Epithelial cell of proximal tubule (primary cell): ENCODE data around the gene NPAT. TPM values are rescaled to one million over a fixed set of nuclear protein-coding genes. Genes with fewer than 3 reads are reported as not detected.

Experiments used
- DNase-seq: peaks from one replicate; pipeline ENCODE4 v3.0.0-alpha.2; 2011; ENCODE audit warnings: low read depth
- H3K4me3 ChIP-seq: 2 replicates; pipeline ENCODE4 v1.5.1; 2011; ENCODE audit warnings: low read depth, mild to moderate bottlenecking, low read length
- total RNA-seq: library from RNA; depleted of rRNA; stranded (reverse); fragments of >200 nt; gene quantifications from 2 replicates; pipeline ENCODE4 v1.2.3, GENCODE V29; 2015
- TF ChIP-seq, protein P1 (sequence below): conservative IDR thresholded peaks from 2 replicates; pipeline ENCODE4 v1.5.1; 2012; ENCODE audit warnings: low read depth, mild to moderate bottlenecking, low read length

The NPAT gene
- total RNA-seq, 1 donor from 2014 or later, result 9.6 TPM

- TF ChIP-seq, protein P1, sequence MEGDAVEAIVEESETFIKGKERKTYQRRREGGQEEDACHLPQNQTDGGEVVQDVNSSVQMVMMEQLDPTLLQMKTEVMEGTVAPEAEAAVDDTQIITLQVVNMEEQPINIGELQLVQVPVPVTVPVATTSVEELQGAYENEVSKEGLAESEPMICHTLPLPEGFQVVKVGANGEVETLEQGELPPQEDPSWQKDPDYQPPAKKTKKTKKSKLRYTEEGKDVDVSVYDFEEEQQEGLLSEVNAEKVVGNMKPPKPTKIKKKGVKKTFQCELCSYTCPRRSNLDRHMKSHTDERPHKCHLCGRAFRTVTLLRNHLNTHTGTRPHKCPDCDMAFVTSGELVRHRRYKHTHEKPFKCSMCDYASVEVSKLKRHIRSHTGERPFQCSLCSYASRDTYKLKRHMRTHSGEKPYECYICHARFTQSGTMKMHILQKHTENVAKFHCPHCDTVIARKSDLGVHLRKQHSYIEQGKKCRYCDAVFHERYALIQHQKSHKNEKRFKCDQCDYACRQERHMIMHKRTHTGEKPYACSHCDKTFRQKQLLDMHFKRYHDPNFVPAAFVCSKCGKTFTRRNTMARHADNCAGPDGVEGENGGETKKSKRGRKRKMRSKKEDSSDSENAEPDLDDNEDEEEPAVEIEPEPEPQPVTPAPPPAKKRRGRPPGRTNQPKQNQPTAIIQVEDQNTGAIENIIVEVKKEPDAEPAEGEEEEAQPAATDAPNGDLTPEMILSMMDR, result no peak
- no peak overlapping the region for H3K4me3 ChIP-seq
- peak; percentile 50 for DNase-seq
Observed at GRCh38 chr11:108199446-108200321, 22.8 kb downstream of the NPAT start.

DNA sequence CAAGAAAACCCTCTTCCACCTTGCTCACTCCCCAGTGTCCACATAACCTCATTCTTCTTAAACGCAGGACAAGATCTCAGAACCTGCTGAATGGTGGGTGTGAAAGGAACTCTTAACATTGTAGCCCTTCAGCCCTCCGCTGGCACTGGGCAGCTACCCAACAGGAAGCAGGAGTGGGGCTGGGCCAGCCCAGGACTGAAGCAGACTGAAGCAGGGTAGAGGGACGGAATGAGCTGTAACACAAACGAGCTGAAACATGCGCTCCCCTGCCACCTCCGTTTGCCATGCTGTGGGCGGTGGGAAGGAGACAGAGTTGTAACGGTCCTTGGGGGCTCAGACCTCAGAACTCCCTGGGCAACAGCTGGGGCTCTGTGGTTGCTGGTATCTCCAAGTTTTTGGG lies 23.6 kb downstream of the NPAT start:
- no peak for DNase-seq
- TF ChIP-seq, protein P1, result no peak
- H3K4me3 ChIP-seq, result no peak overlapping the region

GRCh38 chr11:108197351-108197750 lies 25.1 kb downstream of the NPAT start:
- no peak for DNase-seq
- H3K4me3 ChIP-seq, result no peak overlapping the region
- TF ChIP-seq, protein P1, result no peak

- H3K4me3 ChIP-seq, result no peak overlapping the region
- no peak for DNase-seq
- TF ChIP-seq, protein P1, result no peak
Observed at GRCh38 chr11:108196901-108197300, 25.5 kb downstream of the NPAT start.

DNA sequence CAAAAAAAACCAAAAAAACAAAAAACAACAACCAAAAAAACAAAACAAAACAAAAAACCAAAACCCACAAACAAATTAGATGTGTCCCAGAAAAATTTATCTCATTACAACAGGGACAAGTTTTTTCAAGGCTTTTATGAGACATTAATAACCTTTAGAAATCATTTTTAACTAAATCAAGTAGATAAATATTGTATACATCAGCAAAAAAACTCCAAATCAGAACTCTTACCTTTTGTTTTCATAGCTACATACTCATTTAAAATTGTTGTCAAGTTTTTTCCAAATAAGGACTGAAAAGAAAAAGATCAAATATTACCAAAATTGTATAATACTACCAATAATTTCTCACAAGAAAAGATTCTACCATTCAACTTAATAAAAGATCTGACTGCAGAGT lies 28.7 kb downstream of the NPAT start:
- TF ChIP-seq, protein P1, result no peak
- no peak overlapping the region for H3K4me3 ChIP-seq
- no peak for DNase-seq

DNA sequence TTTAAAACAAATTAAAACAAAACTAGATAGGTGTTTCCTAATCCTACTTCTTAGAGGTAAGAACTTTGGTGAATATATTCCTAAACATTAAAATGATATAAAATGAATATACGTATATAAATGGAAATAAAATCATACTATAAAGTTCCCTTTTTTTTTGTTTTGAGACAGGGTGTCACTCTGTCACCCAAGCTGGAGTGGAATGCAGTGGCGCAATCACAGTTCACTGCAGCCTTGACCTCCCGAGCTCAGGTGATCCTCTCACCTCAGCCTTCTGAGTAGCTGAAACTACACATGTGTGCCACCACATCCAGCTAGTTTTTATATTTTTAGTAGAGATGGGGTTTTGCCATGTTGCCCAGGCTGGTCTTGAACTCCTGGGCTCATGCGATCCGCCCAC lies 44.9 kb downstream of the NPAT start:
- no peak for DNase-seq
- H3K4me3 ChIP-seq, result no peak overlapping the region
- TF ChIP-seq, protein P1, result no peak

GRCh38 chr11:108170184-108170583 lies 52.3 kb downstream of the NPAT start:
- no peak for DNase-seq
- H3K4me3 ChIP-seq, result no peak overlapping the region

More at GRCh38 chr11:108170184-108170583, 52.3 kb downstream of the NPAT start:
- TF ChIP-seq, protein P1, result no peak
